GM23338 (cell line): Measurements from ENCODE around the gene F8. TPM values are rescaled to one million over a fixed set of nuclear protein-coding genes. Genes with fewer than 3 reads are reported as not detected.

Experiments used
- ATAC-seq: fragments of 200-7000 bp; cut with Tn5 transposase; 3 replicates; pipeline ENCODE4 v1.9.1; 2020
- DNase-seq: peaks from one replicate; pipeline ENCODE4 v3.0.0-alpha.2; 2015; ENCODE audit warnings: low spot score
- H2AFZ ChIP-seq: fragments of 200-600 bp; sonication (generic); 2 replicates; pipeline ENCODE4 v1.8.0; 2016; ENCODE audit warnings: antibody characterized with exemption, mild to moderate bottlenecking, moderate library complexity
- H3F3A ChIP-seq: fragments of 200-600 bp; sonication (generic); replicated peaks from 2 replicates; pipeline ENCODE4 v1.8.0; 2017; ENCODE audit warnings: antibody characterized with exemption, mixed run types, low read depth
- H3K27ac ChIP-seq: fragments of 200-600 bp; sonication (generic); 2 replicates; pipeline ENCODE4 v1.6.1; 2016; ENCODE audit warnings: low read depth
- H3K27me3 ChIP-seq: fragments of 200-600 bp; sonication (generic); 2 replicates; pipeline ENCODE4 v1.8.0; 2016; ENCODE audit warnings: mild to moderate bottlenecking, mixed run types, moderate library complexity; ENCODE audit not compliant: insufficient read depth
- H3K36me3 ChIP-seq: fragments of 200-600 bp; sonication (generic); 2 replicates; pipeline ENCODE4 v1.8.0; 2016; ENCODE audit warnings: mild to moderate bottlenecking; ENCODE audit not compliant: insufficient read depth
- H3K4me1 ChIP-seq: fragments of 200-600 bp; sonication (generic); 2 replicates; pipeline ENCODE4 v1.8.0; 2016; ENCODE audit warnings: mild to moderate bottlenecking, moderate library complexity; ENCODE audit not compliant: insufficient read depth
- H3K4me2 ChIP-seq: fragments of 200-600 bp; sonication (generic); 2 replicates; pipeline ENCODE4 v1.7.1; 2017; ENCODE audit warnings: mixed run types
- H3K4me3 ChIP-seq: fragments of 200-600 bp; sonication (generic); 2 replicates; pipeline ENCODE4 v1.6.1; 2016; ENCODE audit warnings: mixed run types
- H3K79me2 ChIP-seq: fragments of 200-600 bp; sonication (generic); replicated peaks from 2 replicates; pipeline ENCODE4 v1.8.0; 2017; ENCODE audit warnings: mild to moderate bottlenecking; ENCODE audit not compliant: insufficient read depth
- H3K9me2 ChIP-seq: fragments of 200-600 bp; sonication (generic); 2 replicates; pipeline ENCODE4 v1.8.0; 2017; ENCODE audit not compliant: insufficient read depth
- H4K20me1 ChIP-seq: fragments of 200-600 bp; sonication (generic); replicated peaks from 2 replicates; pipeline ENCODE4 v1.8.0; 2017; ENCODE audit warnings: mild to moderate bottlenecking; ENCODE audit not compliant: insufficient read depth
- H3K27ac Mint-ChIP-seq: 2 replicates; pipeline ENCODE4 v1.8.0; 2020; ENCODE audit warnings: inconsistent platforms, mild to moderate bottlenecking, moderate library complexity, mixed read lengths
- H3K27me3 Mint-ChIP-seq: 3 replicates; pipeline ENCODE4 v1.8.0; 2022; ENCODE audit warnings: low read depth, mild to moderate bottlenecking, moderate library complexity, mixed read lengths, inconsistent platforms; ENCODE audit not compliant: insufficient read depth, poor library complexity
- H3K36me3 Mint-ChIP-seq: 3 replicates; pipeline ENCODE4 v1.8.0; 2021; ENCODE audit warnings: low read depth, mild to moderate bottlenecking, inconsistent platforms, moderate library complexity, mixed read lengths
- H3K4me1 Mint-ChIP-seq: 3 replicates; pipeline ENCODE4 v1.8.0; 2020; ENCODE audit warnings: mild to moderate bottlenecking, inconsistent platforms, mixed read lengths
- H3K4me3 Mint-ChIP-seq: 3 replicates; pipeline ENCODE4 v1.8.0; 2021; ENCODE audit warnings: moderate library complexity, mild to moderate bottlenecking, inconsistent platforms, mixed read lengths
- H3K9me3 Mint-ChIP-seq: 3 replicates; pipeline ENCODE4 v1.8.0; 2020; ENCODE audit warnings: moderate library complexity, mild to moderate bottlenecking, inconsistent platforms, mixed read lengths
- CREB1 ChIP-seq: fragments of 250-450 bp; sonication (Bioruptor Pico); IDR thresholded peaks from 2 replicates; pipeline ENCODE4 v1.5.0; 2020; ENCODE audit warnings: low read depth, mild to moderate bottlenecking, moderate library complexity
- ETS1 ChIP-seq: IDR thresholded peaks from 2 replicates; pipeline ENCODE4 v1.6.1; 2016; ENCODE audit warnings: antibody characterized with exemption
- EZH2 ChIP-seq: fragments of 200-600 bp; sonication (generic); IDR thresholded peaks from one replicate; pipeline ENCODE4 v1.8.0; 2017; ENCODE audit warnings: antibody characterized with exemption, mild to moderate bottlenecking, low read depth; ENCODE audit not compliant: unreplicated experiment
- EZH2phosphoT487 ChIP-seq: fragments of 200-600 bp; sonication (generic); IDR thresholded peaks from one replicate; pipeline ENCODE4 v1.8.1; 2018; ENCODE audit warnings: antibody characterized with exemption; ENCODE audit not compliant: unreplicated experiment
- JUNB ChIP-seq: IDR thresholded peaks from one replicate; pipeline ENCODE4 v1.6.1; 2016; ENCODE audit warnings: antibody characterized with exemption; ENCODE audit not compliant: unreplicated experiment
- NANOG ChIP-seq: IDR thresholded peaks from 2 replicates; pipeline ENCODE4 v1.6.1; 2016; ENCODE audit warnings: antibody characterized with exemption, borderline replicate concordance
- POLR2AphosphoS5 ChIP-seq: IDR thresholded peaks from 2 replicates; pipeline ENCODE4 v1.6.1; 2016; ENCODE audit warnings: antibody characterized with exemption, low read depth
- REST ChIP-seq: IDR thresholded peaks from one replicate; pipeline ENCODE4 v1.6.1; 2018; ENCODE audit warnings: antibody characterized with exemption; ENCODE audit not compliant: unreplicated experiment
- STAT1 ChIP-seq: IDR thresholded peaks from one replicate; pipeline ENCODE4 v1.6.1; 2016; ENCODE audit warnings: antibody characterized with exemption; ENCODE audit not compliant: unreplicated experiment
- ZNF114 ChIP-seq: fragments of 250-450 bp; sonication (Bioruptor Pico); IDR thresholded peaks from 2 replicates; pipeline ENCODE4 v1.5.0; 2020; ENCODE audit warnings: mild to moderate bottlenecking, moderate library complexity
- ZNF331 ChIP-seq: fragments of 250-450 bp; sonication (Bioruptor Pico); IDR thresholded peaks from 2 replicates; pipeline ENCODE4 v1.5.0; 2020; ENCODE audit warnings: low read depth, mild to moderate bottlenecking, moderate library complexity
- polyA plus RNA-seq: library from polyadenylated mRNA; unstranded; fragments of >200 nt; fragmentation: Nextera tagmentation; extraction: Ambion mirVana; gene quantifications from 2 replicates; pipeline ENCODE4 v1.2.1, GENCODE V29; 2016
- total RNA-seq: library from RNA; depleted of rRNA; stranded (reverse); fragments of >200 nt; shearing (Covaris generic); gene quantifications from 2 replicates; pipeline ENCODE4 v1.2.3, GENCODE V29; 2014
- TF ChIP-seq, protein P1 (sequence below): fragments of 250-450 bp; sonication (Bioruptor Pico); IDR thresholded peaks from 2 replicates; pipeline ENCODE4 v1.5.0; 2020; ENCODE audit warnings: mild to moderate bottlenecking, moderate library complexity
- TF ChIP-seq, protein P2 (sequence below), 2 experiments: fragments of 200-600 bp in 1 of 2; sonication (generic) in 1 of 2; conservative IDR thresholded peaks; 2 replicates each; pipeline versions ENCODE4 v1.5.1 to v1.6.1; 2016 to 2017; ENCODE audit warnings: antibody characterized with exemption in 2 of 2, low read depth in 2 of 2, mild to moderate bottlenecking in 2 of 2, moderate library complexity in 1 of 2

F8 gene
- total and polyA plus RNA-seq, 2 experiments from 2014 or later = 0.70 to 1.8 TPM

DNA sequence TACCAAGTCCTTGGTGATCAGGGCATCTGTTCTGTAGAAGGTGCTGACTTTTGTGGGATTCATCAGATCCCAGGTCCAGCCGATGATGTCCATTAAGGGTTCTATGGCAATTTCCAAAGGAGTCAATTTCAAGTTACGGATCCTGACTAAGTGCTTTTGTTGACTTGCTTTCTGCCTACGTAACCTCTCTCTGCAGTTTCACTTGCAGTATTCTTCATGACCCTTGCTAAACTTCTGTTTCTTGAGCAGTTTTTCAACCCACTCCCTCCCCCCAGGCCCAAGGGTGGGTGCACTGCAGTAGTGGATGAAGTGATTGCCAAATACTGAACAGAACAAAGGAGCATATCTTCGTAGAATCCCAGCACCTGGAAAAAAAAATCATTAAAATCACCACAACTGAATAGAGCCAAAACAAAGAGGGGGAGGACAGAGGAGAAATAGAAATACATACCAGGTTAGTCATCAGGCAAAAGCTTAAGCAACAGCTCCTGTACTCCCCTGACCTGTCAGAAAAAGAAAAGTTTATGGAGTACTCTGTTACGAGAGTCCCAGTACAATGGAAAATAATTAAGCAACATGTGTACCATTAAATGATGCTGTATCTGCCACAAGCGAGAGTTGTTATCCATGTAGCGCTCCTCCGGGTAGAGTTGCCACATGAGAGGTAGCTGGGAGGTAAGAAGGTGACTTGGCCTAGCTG is 42.7 kb upstream of the F8 start:
- no peaks in the 10 kb centered on the region for H4K20me1 ChIP-seq
- Mint-ChIP-seq H3K4me1 (no peaks in the 10 kb centered on the region), H3K36me3 (peaks cover 3% of the 10 kb centered on the region; the same call in 1 of the 3 replicates), H3K27me3 (no peaks in the 10 kb centered on the region), H3K27ac (no peak overlapping the region), H3K4me3 (no peak overlapping the region), H3K9me3 (no peaks in the 10 kb centered on the region)
- H3K9me2 ChIP-seq = no peaks in the 10 kb centered on the region
- no peak for DNase-seq
- no peaks in the 10 kb centered on the region for H3K27me3 ChIP-seq
- no peak overlapping the region for H3K4me2 ChIP-seq
- H3K27ac ChIP-seq = no peak overlapping the region
- H3K36me3 ChIP-seq = no peaks in the 10 kb centered on the region; the same call in 1 of the 2 replicates
- no peaks in the 10 kb centered on the region for H3F3A ChIP-seq
- no peak for TF ChIP-seq EZH2phosphoT487
- TF ChIP-seq, protein P1, sequence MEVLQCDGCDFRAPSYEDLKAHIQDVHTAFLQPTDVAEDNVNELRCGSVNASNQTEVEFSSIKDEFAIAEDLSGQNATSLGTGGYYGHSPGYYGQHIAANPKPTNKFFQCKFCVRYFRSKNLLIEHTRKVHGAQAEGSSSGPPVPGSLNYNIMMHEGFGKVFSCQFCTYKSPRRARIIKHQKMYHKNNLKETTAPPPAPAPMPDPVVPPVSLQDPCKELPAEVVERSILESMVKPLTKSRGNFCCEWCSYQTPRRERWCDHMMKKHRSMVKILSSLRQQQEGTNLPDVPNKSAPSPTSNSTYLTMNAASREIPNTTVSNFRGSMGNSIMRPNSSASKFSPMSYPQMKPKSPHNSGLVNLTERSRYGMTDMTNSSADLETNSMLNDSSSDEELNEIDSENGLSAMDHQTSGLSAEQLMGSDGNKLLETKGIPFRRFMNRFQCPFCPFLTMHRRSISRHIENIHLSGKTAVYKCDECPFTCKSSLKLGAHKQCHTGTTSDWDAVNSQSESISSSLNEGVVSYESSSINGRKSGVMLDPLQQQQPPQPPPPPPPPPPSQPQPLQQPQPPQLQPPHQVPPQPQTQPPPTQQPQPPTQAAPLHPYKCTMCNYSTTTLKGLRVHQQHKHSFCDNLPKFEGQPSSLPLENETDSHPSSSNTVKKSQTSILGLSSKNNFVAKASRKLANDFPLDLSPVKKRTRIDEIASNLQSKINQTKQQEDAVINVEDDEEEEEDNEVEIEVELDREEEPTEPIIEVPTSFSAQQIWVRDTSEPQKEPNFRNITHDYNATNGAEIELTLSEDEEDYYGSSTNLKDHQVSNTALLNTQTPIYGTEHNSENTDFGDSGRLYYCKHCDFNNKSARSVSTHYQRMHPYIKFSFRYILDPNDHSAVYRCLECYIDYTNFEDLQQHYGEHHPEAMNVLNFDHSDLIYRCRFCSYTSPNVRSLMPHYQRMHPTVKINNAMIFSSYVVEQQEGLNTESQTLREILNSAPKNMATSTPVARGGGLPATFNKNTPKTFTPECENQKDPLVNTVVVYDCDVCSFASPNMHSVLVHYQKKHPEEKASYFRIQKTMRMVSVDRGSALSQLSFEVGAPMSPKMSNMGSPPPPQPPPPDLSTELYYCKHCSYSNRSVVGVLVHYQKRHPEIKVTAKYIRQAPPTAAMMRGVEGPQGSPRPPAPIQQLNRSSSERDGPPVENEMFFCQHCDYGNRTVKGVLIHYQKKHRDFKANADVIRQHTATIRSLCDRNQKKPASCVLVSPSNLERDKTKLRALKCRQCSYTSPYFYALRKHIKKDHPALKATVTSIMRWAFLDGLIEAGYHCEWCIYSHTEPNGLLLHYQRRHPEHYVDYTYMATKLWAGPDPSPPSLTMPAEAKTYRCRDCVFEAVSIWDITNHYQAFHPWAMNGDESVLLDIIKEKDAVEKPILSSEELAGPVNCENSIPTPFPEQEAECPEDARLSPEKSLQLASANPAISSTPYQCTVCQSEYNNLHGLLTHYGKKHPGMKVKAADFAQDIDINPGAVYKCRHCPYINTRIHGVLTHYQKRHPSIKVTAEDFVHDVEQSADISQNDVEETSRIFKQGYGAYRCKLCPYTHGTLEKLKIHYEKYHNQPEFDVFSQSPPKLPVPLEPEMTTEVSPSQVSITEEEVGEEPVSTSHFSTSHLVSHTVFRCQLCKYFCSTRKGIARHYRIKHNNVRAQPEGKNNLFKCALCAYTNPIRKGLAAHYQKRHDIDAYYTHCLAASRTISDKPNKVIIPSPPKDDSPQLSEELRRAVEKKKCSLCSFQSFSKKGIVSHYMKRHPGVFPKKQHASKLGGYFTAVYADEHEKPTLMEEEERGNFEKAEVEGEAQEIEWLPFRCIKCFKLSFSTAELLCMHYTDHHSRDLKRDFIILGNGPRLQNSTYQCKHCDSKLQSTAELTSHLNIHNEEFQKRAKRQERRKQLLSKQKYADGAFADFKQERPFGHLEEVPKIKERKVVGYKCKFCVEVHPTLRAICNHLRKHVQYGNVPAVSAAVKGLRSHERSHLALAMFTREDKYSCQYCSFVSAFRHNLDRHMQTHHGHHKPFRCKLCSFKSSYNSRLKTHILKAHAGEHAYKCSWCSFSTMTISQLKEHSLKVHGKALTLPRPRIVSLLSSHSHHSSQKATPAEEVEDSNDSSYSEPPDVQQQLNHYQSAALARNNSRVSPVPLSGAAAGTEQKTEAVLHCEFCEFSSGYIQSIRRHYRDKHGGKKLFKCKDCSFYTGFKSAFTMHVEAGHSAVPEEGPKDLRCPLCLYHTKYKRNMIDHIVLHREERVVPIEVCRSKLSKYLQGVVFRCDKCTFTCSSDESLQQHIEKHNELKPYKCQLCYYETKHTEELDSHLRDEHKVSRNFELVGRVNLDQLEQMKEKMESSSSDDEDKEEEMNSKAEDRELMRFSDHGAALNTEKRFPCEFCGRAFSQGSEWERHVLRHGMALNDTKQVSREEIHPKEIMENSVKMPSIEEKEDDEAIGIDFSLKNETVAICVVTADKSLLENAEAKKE (CRISPR knock-in tag) = no peak
- no peak for TF ChIP-seq ZNF114 (CRISPR knock-in tag)
- TF ChIP-seq, protein P2, sequence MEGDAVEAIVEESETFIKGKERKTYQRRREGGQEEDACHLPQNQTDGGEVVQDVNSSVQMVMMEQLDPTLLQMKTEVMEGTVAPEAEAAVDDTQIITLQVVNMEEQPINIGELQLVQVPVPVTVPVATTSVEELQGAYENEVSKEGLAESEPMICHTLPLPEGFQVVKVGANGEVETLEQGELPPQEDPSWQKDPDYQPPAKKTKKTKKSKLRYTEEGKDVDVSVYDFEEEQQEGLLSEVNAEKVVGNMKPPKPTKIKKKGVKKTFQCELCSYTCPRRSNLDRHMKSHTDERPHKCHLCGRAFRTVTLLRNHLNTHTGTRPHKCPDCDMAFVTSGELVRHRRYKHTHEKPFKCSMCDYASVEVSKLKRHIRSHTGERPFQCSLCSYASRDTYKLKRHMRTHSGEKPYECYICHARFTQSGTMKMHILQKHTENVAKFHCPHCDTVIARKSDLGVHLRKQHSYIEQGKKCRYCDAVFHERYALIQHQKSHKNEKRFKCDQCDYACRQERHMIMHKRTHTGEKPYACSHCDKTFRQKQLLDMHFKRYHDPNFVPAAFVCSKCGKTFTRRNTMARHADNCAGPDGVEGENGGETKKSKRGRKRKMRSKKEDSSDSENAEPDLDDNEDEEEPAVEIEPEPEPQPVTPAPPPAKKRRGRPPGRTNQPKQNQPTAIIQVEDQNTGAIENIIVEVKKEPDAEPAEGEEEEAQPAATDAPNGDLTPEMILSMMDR (conservative IDR thresholded peaks at IDR 0.05; ENCODE audit: low read depth in 2 of 2) = no peak
- TF ChIP-seq POLR2AphosphoS5 = no peak
- TF ChIP-seq EZH2 = no peak
- TF ChIP-seq STAT1 = no peak
- no peak for TF ChIP-seq REST
- TF ChIP-seq JUNB = no peak
- TF ChIP-seq ETS1 = no peak
- TF ChIP-seq ZNF331 (CRISPR knock-in tag) = no peak
- no peak for TF ChIP-seq CREB1 (CRISPR knock-in tag)
- no peak for TF ChIP-seq NANOG
- H2AFZ ChIP-seq = no peak overlapping the region
- no peak for ATAC-seq
- H3K4me3 ChIP-seq = no peak overlapping the region
- no peaks in the 10 kb centered on the region for H3K4me1 ChIP-seq
- peaks cover 7% of the 10 kb centered on the region; the same call in 1 of the 2 replicates for H3K79me2 ChIP-seq
